HG02759 (cell line): Measurements from ENCODE around the gene SLC23A2.
"Not testable (repeated sequence)": the region's sequence is repeated elsewhere in the genome, so short reads cannot be mapped to it uniquely, and the experiment has no call there.

Experiments
- ATAC-seq: cut with Tn5 transposase; IDR thresholded peaks from one replicate; pipeline ENCODE4 v1.9.1; 2021; ENCODE audit warnings: mild to moderate bottlenecking, moderate library complexity; ENCODE audit not compliant: unreplicated experiment

The SLC23A2 gene

DNA sequence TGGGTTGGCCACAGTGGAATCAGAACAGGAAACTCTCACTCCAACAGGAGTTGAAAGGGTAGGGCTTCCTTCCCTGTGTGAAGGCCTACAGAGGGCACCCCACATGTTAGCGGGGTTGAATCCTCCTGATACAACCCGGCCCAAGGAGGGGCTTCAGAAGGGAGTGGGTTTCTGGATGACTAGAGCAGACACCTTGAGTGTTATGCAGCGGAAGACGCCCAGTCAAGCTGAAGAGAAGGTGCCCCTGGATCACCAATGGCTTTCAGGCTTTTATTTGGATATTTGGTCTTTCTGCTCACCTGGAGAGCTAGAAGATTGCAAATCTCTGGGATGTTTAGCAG is 146.8 kb downstream of the SLC23A2 start:
- no peak for ATAC-seq

DNA sequence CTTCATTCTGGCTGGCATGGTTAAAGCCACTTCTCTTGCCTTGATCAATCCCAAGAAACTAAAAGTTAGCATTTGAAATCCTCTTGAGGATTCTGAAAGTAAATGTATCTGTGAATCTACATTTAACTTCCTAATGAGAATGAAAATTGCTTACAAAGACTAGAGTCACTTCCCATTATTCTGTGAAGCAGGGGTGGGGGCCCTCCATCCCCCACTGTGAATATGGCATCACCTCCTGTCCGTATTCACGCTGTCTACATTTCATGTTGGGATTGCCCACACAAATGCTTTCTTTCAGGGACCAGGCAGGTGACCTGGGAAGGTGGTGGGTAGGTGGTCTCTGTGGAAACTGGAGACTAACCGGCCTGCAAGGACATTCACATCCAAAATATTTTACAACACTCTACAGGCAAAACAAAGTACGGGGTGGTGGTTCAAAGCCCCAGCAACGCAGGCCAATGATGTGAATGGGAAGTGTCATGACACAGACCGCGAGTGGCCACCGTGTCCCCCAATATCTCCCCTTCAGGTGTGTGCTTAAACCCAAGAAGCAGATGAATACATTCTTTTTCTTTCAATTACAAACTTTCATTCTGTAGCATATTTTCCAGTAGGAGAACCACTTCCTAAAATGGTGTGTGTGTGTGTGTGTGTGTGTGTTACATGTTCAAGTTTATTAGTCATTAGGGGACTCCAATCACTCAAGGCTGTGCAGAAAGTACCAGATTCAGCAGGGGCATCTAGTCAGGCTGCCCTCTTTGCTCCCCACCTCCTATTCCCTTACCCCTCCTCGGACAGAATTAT is 147.4 kb downstream of the SLC23A2 start:
- ATAC-seq, result no peak

DNA sequence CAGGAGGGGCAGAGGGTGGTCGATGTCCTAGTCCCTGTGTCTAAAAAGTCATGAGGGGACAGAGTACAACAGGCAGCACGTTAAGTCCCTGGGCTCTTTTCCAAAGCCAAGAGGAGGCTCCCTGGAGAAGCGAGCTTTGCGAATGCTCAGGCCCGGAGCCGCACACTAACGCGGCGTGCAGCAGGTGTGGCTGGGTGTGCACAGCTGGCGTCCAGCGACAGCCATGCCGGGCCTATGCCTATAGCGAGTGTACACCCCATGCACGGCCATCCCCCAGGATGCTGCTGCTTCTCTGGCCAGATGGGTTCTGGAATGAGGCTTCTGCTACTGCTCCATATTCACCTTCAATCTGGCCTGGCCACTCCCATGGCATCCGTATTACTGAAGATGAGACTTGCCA is 148.3 kb downstream of the SLC23A2 start:
- no peak for ATAC-seq

DNA sequence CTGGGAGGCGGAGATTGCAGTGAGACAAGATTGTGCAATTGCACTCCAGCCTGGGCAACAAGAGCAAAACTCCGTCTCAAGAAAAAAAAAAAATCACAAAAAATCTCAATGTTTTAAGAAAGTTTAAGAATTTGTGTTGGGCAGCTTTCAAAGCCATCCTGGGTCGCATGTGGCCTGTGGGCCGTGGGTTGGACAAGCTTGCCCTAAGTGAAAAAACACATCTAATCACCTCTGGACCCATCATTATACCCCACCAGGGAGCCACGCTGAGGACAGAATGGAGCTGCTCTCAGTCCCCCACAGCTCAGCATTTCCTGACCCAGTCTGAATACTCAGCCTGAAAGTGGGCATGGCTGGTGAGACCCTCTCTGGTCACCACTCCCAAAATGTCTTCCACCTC is 150.3 kb downstream of the SLC23A2 start:
- no peak for ATAC-seq

DNA sequence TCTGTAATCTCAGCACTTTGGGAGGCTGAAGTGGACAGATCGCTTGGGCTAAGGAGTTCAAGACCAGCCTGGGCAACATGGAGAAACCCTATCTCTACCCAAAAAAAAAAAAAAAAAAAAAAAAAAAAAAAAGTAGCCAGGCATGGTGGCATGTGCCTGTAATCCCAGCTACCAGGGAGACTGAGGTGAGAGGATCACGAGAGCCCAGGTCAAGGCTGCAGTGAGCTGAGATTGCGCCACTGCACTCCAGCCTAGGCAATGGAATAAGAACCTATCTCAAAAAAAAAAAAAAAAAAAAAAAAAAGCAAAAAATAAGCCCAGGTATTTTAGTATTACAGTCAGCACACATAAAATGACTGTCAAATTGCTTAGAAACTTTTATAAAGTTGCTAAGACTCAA is 152.5 kb downstream of the SLC23A2 start:
- ATAC-seq, result not testable (repeated sequence)

DNA sequence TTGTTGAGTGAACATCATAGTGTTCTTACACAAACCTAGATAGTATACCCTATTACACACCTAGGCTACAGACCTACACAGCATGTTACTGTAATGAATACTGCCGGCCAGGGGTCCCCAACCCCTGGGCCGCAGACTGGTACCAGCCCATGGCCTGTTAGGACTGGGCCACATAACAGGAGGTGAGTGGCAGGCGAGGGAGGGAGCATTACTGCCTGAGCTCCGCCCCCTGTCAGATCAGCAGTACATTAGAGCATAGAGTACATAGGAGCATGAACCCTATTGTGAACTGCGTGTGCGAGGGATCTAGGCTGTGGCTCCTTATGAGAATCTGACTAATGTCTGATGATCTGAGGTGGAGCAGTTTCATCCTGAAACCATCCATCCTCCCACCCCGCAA is 153.3 kb downstream of the SLC23A2 start:
- ATAC-seq, result no peak

DNA sequence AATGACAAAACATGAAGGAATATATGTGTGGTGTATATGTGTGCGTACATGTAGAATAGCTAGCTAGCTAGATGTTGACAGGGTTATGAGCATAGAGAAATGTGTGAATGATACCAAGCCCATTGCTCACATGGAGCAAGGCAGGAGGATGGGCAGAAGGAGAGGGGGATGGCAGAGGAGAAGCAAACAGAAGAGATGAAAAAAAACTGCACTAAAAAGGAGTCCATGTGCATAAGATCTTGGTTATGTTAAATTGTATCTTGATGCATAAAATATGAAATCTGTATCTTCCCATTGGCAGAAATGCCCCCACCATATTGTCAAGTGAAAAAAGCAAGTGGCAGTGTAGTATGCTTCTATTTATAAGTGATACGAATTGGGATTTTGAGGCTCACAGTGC is 154.5 kb downstream of the SLC23A2 start:
- no peak for ATAC-seq

DNA sequence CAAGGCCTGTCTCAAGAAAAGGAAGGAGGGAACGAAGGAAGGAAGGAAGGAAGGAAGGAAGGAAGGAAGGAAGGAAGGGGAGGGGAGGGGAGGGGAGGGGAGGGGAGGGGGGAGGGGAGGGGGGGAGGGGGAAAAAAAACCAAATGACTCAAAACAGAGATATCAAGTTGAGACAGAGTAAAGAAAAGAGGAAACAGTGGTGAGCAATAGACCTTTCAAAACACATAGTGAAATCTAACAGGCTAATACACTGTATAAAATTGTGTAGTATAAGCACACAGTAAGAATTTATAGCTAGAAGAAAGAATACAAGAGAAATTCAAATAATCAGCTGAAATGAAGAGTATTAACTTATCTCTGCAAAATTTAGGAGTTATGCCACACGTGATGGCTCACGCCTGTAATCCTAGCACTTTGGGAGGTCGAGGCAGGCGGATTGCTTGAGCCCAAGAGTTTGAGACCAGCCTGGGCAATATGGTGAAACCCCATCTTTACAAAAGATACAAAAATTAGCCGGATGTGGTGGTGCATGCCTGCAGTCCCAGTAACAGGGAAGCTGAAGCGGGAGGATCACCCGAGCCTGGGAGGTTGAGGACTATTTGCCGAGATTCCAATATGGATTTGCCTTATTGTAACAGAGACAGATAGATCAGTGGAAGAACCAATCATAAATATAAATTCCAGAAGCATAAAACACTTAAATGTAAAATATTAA is 156.4 kb downstream of the SLC23A2 start:
- no peak for ATAC-seq

DNA sequence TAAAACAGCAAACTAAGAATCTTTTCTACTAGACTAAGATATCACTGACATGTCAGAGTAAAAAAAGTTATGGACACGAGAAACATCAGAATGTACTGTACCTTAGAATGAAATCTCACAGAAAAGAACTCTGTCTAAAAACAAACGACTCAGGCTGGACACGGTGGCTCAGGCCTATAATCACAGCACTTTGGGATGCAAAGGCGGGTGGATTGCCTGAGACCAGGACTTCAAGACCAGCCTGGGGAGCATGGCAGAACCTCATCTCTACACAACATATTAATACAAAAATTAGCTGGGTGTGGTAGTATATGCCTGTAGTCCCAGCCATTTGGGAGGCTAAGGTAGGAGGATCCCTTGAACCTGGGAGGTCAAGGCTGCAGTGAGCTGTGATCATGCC is 157.0 kb downstream of the SLC23A2 start:
- no peak for ATAC-seq

DNA sequence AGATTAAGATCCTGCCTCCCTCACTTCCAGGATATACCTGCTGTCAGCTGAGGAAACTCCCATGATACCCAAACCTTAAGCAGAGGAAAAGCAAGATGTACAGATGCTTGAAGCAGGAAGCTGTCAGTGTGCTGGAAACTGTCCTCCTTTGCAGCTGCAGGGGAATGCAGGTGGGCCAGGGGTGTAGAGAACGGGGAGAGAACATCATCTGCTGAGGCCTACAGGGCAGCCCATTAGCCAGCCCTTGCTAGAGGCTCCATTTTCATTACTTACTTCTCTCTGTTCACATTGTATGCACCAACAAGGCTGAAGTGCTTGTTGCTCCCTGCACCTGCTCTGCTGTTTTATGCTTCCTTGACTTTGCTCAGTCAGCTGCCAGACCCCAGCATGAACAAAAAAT is 160.5 kb downstream of the SLC23A2 start:
- no peak for ATAC-seq

DNA sequence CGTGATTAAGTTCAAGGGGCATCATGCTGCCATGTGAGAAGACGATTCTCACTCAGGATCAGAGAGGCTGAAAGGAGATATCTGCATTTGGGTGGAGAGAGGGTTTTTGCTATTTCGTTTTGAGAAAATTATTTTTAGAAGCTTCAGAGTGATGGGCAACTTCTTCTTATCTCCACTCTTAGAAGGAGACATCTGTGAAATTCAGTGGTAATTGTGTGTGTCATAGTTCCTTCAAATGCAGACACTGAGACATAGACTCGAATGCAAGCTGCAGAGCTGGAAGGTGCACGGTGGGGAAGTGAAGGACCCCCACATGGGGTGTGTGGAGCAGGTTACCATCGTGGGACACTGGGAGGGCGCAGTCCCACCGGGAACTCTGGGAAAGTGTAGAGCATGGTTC is 162.8 kb downstream of the SLC23A2 start:
- ATAC-seq, result no peak

DNA sequence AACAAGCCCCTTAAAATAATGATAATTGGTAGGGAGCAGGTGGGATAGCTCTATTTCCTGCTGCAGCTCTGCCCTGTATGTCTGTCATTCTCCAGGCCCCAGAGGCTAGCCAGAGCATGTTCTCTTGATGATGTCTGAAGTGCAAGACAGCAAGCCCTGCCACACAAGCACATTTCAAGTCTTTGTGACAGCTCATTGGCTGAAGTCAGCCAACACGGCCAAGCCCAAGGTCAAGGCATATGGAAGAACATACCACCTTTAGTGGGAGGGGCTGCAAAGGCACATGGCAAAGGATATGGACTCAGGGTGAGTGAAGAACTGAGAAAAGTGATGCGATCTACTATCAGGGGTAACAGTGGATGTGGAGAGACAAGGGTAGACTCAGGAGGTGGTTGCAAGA is 163.6 kb downstream of the SLC23A2 start:
- ATAC-seq, result no peak

DNA sequence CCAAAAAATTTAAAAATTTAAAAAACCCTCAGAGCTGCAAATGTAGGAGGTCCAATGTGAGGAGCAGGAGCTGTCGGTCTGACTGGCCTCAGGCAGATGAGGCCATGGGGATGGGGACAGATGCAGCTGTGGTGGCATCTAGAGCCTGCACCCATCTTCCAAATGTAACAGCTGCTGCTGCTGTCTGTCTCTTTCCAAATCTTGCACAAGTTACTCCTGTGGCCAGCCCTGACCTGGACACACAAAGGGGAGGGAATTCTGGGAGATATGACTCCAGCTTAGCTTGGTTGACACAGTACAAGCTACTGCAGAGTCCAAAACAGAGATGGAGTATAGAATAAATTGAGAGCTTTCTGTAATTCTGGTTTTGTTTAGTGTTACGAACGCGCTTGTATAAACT is 164.4 kb downstream of the SLC23A2 start:
- ATAC-seq, result no peak

DNA sequence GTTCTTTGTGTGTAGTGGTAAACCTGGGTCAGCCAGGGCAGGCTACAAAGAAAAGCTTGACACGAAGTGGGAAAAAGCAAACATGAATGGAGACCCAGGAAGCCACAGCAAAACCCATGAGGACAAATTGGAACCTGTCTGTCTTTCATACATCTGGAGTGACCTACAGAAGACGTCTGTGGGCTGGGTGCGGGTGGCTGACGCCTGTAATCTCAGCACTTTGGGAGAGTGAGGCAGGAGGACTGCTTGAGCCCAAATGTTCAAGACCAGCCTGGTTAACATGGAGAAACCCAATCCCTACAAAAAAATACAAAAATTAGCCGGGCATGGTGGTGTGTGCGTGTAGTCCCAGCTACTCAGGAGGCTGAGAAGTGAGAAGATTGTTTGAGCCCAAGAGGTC is 164.8 kb downstream of the SLC23A2 start:
- no peak for ATAC-seq

DNA sequence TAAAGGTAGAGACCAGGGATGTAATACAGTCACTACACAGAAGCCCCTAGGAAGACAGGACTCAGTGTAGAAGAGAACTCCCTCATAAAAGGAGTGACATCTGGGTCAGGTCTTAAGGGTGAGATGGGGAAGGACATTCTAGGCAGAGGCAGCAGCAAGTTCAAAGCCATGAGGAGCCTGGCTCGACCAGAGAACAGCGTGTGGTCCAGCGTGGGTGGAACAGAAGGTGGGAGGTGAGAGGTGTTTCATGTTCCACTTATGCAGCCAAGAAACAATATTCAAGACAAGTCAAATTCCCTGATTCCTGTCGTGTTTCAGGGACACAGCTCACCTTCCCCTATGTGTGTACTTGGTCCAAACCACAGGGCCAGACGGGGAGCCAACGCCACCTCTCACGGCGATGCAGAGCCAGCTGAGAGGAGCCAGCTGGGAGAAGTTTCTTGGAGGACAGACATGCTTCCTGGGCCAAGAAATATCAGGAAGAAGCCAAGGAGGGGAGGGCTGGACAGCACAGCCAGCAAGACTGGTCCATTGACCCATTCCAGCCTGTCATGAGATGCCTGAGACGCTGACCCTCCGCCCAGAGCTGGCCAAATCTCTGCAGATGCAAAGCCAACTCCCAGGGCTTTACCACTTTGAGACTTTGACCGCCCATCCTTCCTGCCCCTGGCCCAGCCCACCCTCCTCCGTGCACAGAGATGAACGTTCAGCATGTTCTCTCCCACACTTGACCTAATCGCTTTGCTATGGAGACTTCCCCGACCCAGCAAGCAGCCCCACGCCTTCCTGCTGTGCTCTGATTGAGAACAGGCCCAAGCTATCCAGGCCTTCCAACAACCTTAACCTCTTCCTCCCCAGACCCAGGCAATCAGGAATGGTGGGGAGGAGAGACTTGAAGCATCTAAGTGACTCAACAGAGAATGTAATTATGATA is 165.8 kb downstream of the SLC23A2 start:
- no peak for ATAC-seq

DNA sequence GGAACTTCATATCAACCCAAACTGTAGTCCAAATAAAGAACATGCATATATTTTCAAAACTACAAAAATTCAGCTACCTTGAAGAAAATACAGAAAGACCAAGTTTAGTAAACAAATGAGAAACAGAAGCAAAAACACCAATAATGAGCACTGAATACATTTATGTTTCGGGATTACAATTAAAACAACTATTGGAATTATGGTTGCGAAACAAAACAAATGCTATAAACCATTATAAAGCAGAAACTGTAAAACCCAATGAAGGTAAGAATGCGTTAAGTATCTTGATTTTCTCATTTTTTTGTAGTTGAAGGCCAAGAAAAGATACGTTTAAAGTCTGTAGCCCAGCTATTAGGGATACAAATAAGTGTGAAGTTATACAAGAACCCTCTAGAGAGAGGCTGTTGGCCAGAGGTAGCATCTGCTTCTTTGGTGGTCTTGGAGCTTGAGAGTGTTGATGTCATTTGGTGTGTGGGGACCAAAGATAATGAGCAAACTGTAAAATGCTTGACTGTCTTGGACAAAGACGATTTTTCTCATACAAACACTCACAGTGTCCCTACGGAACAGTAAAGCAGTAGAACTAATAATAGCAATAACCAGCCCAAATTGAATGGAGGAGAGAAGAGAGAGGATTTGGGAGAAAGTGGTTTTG is 168.1 kb downstream of the SLC23A2 start:
- ATAC-seq, result no peak

DNA sequence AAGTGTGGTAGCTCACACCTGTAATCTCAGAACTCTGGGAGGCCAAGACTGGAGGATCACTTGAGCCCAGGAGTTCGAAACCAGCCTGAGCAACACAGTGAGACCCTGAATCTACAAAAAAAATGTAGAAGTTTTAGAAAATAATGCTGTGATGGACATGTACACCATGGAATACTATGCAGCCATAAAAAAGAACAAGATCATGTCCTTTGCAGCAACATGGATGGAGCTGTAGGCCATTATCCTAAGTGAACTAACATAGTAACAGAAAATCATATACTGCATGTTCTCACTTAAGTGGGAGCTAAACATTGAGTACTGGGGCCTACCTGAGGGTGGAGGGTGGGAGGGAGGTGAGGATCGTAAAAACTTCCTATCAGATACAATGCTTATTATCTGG is 168.8 kb downstream of the SLC23A2 start:
- no peak for ATAC-seq

DNA sequence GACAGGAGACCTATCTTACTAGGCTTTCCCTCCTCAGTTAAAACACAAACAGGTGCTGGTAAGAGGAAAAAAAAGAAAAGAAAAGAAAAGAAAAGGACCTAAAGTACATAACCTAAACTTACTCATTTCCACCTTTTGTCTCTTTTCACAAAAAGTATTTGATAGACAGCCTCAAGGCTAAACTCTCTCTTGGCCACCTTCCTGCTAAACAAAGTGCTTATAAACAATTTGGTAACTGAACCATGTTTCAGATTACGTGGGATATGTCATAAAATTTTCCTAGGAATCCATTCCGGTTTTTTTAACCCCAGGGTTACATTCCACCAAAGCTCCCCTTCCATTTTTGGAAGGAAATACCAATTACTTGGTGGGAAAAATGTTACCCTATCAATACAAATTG is 170.6 kb downstream of the SLC23A2 start:
- ATAC-seq, result no peak

DNA sequence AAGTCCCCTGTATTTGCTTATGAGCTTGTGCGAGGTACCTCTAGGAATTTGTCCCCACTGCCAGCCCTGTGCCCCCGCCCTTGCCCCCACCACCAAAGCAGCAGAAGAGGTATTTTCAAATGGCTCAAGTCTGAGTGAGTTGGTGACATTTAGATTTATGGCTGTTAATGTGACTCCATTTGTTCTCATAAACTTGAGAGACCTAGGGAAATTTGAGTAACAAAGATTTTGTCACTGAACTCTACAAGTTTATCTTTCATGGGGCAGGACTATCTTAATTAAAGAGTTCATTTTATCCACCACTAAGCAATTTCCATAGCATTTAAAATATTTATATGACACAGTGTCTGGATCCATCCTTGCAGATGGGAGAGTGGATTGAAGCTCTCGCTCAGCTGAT is 171.1 kb downstream of the SLC23A2 start:
- no peak for ATAC-seq

DNA sequence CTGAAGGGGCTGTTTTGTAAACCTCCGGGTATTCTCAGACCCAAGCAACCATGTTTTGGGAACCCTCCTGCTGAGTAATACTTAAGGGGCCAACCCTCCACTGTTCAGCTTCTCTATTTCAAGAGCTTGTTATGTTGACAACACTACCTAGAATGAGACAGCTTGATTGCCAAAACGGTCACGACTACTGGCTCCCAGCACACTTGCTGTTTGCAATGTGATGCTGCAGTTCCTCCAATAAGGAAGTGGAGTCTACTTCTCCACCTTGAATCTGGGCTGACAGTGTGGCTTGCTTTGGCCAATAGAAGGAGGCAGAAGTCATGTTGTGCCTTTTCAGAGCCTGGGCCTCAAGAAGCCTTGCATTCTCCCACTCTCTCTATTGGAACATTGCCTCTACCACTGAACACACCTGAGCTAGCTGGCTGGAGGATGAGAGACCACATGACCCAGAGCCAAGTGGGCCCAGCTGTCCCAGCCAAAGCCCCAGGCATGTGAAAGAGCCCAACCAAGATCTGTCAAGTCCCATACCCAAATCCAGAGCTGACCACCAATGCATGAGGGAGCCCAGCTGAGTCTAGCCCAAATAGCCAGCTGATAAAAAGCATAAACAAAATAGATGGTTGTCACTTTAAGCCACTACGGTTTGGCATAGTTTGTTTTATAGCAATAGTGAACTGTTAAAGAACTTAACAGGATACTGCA is 171.6 kb downstream of the SLC23A2 start:
- no peak for ATAC-seq
